Activated CD4-positive, alpha-beta T cell treated with anti-CD3 and anti-CD28 coated beads, Interleukin-10, Interleukin-2, amounts not matched to agents 100 ng/mL and 50 ng/mL, durations not matched to agents 16 hours and 8 hours (primary cell): Measurements from ENCODE around the gene SH3PXD2A.
A peak's percentile ranks its signal among the peaks of the same experiment; 100 is the strongest.

Experiments used
- DNase-seq: peaks from one replicate; pipeline ENCODE4 v3.0.0-alpha.2; 2020

Gene SH3PXD2A

GRCh38 chr10:103553743-103554487 lies 301.5 kb downstream of the SH3PXD2A start:
- DNase-seq: peak; percentile 34

- DNase-seq: no peak
Observed at GRCh38 chr10:103552856-103553742, 302.3 kb downstream of the SH3PXD2A start.

GRCh38 chr10:103551619-103552602 lies 303.5 kb downstream of the SH3PXD2A start:
- DNase-seq: no peak

- no peak for DNase-seq
Observed at GRCh38 chr10:103550229-103550628, 305.1 kb downstream of the SH3PXD2A start.

GRCh38 chr10:103549349-103549685 lies 306.1 kb downstream of the SH3PXD2A start:
- no peak for DNase-seq

- DNase-seq: no peak
Observed at GRCh38 chr10:103548581-103549348, 306.6 kb downstream of the SH3PXD2A start.

GRCh38 chr10:103548006-103548405 lies 307.4 kb downstream of the SH3PXD2A start:
- DNase-seq: no peak

GRCh38 chr10:103547391-103547946 lies 307.9 kb downstream of the SH3PXD2A start:
- no peak for DNase-seq

GRCh38 chr10:103546401-103546800 lies 309.0 kb downstream of the SH3PXD2A start:
- DNase-seq: no peak

- DNase-seq: no peak
Observed at GRCh38 chr10:103545771-103546281, 309.6 kb downstream of the SH3PXD2A start.

GRCh38 chr10:103545366-103545765 lies 310.0 kb downstream of the SH3PXD2A start:
- no peak for DNase-seq

GRCh38 chr10:103544657-103545310 lies 310.6 kb downstream of the SH3PXD2A start:
- DNase-seq: no peak
